GM12872 (cell line): Measurements from ENCODE around the gene SYT9.

Experiments used
- TF ChIP-seq, protein P1 (sequence below): IDR thresholded peaks from 3 replicates; pipeline ENCODE4 v1.5.1; 2011; ENCODE audit warnings: low read depth, mild to moderate bottlenecking, low read length, moderate library complexity; ENCODE audit not compliant: insufficient read depth

Gene SYT9

DNA sequence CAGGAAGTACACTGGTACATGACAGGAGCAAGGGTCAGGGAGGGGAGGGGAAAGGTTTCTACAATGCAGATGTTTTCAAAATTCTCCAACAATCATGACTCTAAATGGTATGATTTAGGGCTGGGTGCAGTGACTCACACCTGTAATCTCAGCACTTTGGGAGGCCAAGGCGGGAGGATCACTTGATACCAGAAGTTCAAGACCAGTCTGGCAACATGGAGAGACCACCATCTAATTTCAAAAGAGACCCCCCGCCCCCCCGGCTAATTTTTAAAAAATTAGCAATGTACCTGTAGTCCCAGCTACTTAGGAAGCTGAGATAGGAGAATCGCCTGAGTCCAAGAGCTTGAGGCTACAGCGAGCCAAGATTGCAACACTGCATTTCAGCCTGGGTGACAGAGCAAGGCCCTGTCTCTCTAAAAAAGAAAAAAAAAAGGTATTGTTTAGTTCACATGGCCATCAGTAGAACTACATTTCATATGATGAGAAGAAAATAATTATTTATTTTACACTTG is 217.7 kb downstream of the SYT9 start:
- TF ChIP-seq, protein P1, sequence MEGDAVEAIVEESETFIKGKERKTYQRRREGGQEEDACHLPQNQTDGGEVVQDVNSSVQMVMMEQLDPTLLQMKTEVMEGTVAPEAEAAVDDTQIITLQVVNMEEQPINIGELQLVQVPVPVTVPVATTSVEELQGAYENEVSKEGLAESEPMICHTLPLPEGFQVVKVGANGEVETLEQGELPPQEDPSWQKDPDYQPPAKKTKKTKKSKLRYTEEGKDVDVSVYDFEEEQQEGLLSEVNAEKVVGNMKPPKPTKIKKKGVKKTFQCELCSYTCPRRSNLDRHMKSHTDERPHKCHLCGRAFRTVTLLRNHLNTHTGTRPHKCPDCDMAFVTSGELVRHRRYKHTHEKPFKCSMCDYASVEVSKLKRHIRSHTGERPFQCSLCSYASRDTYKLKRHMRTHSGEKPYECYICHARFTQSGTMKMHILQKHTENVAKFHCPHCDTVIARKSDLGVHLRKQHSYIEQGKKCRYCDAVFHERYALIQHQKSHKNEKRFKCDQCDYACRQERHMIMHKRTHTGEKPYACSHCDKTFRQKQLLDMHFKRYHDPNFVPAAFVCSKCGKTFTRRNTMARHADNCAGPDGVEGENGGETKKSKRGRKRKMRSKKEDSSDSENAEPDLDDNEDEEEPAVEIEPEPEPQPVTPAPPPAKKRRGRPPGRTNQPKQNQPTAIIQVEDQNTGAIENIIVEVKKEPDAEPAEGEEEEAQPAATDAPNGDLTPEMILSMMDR, result no peak

- TF ChIP-seq, protein P1, result no peak
Observed at GRCh38 chr11:7471071-7471470, 219.4 kb downstream of the SYT9 start.

DNA sequence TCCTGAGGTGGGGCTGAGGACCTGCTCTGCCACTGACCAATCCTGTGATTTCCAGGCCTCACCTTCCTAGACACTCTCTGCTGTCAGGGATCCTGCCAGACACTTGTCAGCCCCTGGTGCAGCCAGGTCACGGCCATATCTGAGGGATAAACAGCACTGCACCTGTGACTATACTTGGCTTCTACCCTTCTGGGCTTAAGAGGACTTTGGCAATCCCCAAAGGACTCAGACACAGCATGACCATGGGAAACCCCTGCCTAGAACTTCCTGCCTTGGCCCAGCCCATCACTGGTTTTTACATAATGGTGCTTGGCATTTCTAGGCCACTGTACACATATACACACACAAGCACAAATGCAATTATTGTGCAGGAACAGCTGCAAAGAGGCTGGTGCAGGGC is 222.0 kb downstream of the SYT9 start:
- TF ChIP-seq, protein P1, result no peak

- TF ChIP-seq, protein P1, result no peak
Observed at GRCh38 chr11:7480113-7480512, 228.4 kb downstream of the SYT9 start.

DNA sequence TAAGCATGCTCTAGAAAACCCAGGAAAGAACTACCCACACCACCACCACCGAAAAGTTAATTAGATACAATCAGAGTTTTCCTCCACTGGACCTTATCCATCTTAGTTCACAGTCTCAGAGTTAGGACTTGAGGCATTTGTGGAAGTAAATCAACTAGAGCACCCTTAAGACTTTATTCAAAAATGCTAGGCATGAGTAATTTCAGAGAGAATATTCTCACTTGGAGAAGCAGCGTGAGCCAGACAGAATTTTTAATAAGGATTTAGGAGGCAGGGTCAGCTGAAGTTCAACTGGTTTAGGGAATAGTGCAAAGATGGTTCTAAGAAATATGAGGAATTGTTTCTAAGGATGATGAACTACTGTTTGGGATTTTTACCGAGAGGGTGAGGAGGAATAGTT is 232.4 kb downstream of the SYT9 start:
- TF ChIP-seq, protein P1, result no peak

- TF ChIP-seq, protein P1, result no peak
Observed at GRCh38 chr11:7484645-7485044, 232.9 kb downstream of the SYT9 start.

DNA sequence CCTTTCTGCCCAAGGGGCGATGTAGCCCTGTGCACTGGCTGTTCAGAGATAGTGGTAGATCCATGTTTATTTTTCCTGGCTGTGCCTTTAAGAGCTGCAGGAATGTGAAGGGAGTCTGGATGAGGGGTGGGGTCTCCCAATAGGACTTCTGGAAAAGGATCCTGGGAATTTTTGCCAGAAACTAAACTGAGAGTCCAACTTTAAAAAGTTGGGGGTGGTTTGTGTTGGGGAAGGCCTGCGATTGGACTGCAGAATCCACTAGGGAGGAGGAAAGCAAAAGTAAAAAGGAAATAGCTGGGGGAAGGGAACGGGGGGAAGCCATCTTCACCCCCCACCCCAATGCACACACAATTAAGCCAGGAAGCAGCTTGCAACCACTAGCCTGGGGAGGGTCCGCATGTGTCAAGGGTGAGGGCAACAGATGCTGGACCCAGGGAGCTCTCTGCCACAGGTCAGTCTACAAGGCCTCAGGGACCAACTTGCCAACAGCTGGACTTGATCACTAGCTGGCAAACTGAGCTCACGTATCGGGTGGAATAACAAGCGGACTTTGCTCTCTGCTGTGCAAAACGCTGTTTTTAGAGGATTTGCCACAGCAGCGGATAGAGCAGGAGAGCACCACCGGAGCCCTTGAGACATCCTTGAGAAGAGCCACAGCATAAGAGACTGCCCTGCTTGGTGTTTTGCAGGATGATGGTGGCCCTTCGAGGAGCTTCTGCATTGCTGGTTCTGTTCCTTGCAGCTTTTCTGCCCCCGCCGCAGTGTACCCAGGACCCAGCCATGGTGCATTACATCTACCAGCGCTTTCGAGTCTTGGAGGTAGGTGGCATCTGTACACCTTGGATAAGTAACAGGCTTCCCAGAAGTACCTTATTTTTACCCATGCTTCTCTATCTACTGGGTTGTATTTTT is 233.7 kb downstream of the SYT9 start, which contains the start of gene OLFML1:
Gene OLFML1 (plus strand): TSS at position 321 of the 912 bp plus-strand sequence. CDS start 370 bp downstream, at position 691.
- TF ChIP-seq, protein P1, result no peak
